Uterus (tissue), 4 donors: ENCODE data around the gene CCL11. TPM values are rescaled to one million over a fixed set of nuclear protein-coding genes. Genes with fewer than 3 reads are reported as not detected.

ENCODE experiments used
- DNase-seq, 2 donors: peaks; one replicate each; pipeline ENCODE4 v3.0.0-alpha.2; 2019 to 2020
- H3K27ac ChIP-seq, 2 donors: fragments of 200-600 bp; sonication (generic); 1 replicate in 1 of 2; 2 replicates in 1 of 2; pipeline ENCODE4 v1.5.1; 2016 to 2018
- H3K27me3 ChIP-seq, 2 donors: fragments of 200-600 bp; sonication (generic); one replicate each; pipeline ENCODE4 v1.5.1; 2018 to 2019; ENCODE audit warnings: control low read depth in 1 of 2
- H3K36me3 ChIP-seq, 2 donors: fragments of 200-600 bp; sonication (generic); one replicate each; pipeline ENCODE4 v1.5.1; 2019; ENCODE audit warnings: control low read depth in 1 of 2
- H3K4me1 ChIP-seq, 2 donors: fragments of 200-600 bp; sonication (generic); one replicate each; pipeline ENCODE4 v1.5.1; 2018 to 2019; ENCODE audit warnings: control low read depth in 1 of 2
- H3K4me3 ChIP-seq, 2 donors: fragments of 200-600 bp; sonication (generic); 1 replicate in 1 of 2; 2 replicates in 1 of 2; pipeline ENCODE4 v1.5.1; 2018 to 2019; ENCODE audit warnings: mild to moderate bottlenecking in 1 of 2
- H3K9me3 ChIP-seq, 2 donors: fragments of 200-600 bp; sonication (generic); one replicate each; pipeline ENCODE4 v1.5.1; 2019; ENCODE audit warnings: control low read depth in 1 of 2
- POLR2A ChIP-seq, 2 donors: fragments of 450-650 bp; IDR thresholded peaks; one replicate each; pipeline ENCODE4 v1.6.1; 2016; ENCODE audit warnings: antibody characterized with exemption in 2 of 2, mild to moderate bottlenecking in 1 of 2, moderate library complexity in 1 of 2
- intact Hi-C: fragments of 100-400 bp; cut with DNase I; formaldehyde crosslinking; loops from one replicate; pipeline ENCODE4 v1.15.1; 2023; ENCODE audit warnings: low total_unique reads
- total RNA-seq, 4 donors: library from RNA; depleted of rRNA in 3 of 4; stranded (reverse); fragments of >200 nt in 3 of 4; gene quantifications; one replicate each; pipeline versions ENCODE4 v1.1.0 to v1.2.4, GENCODE V29; 2014 to 2023
- TF ChIP-seq, protein P1 (sequence below), 4 experiments: fragments of 200-600 bp in 2 of 4; fragments of 450-650 bp in 2 of 4; sonication (generic) in 2 of 4; IDR thresholded peaks; one replicate each; pipeline ENCODE4 v1.5.1; 2016 to 2019; ENCODE audit warnings: antibody characterized with exemption in 4 of 4, mild to moderate bottlenecking in 2 of 4, moderate library complexity in 1 of 4
- donor health status: DM: yes; HTN: yes; CAD: no.

Gene CCL11
- total RNA-seq, 4 donors from 2014 or later, result 4.9 TPM; not detected in 3

DNA sequence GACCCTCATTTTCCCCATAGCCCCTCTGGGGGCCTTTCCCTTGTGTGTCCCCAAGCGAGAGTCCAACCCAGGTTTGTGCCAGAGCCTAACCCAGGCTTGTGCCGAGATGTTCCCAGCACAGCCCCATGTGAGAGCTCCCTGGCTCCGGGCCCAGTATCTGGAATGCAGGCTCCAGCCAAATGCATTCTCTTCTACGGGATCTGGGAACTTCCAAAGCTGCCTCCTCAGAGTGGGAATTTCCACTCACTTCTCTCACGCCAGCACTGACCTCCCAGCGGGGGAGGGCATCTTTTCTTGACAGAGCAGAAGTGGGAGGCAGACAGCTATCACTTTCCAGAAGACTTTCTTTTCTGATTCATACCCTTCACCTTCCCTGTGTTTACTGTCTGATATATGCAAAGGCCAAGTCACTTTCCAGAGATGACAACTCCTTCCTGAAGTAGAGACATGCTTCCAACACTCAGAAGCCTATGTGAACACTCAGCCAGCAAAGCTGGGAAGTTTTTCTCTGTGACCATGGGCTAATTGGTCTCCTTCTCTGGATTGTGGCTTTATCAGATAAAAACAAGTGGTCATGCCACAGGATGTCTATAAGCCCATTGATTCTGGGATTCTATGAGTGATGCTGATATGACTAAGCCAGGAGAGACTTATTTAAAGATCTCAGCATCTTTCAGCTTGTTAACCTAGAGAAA lies 33.0 kb upstream of the CCL11 start:
- Histone ChIP-seq H3K9me3 (no peaks in the 10 kb centered on the region), H3K36me3 (no peaks in the 10 kb centered on the region), H3K27ac (peak overlapping the region; percentile 80 to 88), H3K4me1 (peaks cover 18 to 50% of the 10 kb centered on the region in 2 donors), H3K4me3 (no peak overlapping the region), H3K27me3 (no peaks in the 10 kb centered on the region)
- intact Hi-C loops, result no loop called here
- peak; percentile 94 to 96 for DNase-seq
- TF ChIP-seq POLR2A (IDR thresholded peaks at IDR 0.05), result no peak
- TF ChIP-seq, protein P1, sequence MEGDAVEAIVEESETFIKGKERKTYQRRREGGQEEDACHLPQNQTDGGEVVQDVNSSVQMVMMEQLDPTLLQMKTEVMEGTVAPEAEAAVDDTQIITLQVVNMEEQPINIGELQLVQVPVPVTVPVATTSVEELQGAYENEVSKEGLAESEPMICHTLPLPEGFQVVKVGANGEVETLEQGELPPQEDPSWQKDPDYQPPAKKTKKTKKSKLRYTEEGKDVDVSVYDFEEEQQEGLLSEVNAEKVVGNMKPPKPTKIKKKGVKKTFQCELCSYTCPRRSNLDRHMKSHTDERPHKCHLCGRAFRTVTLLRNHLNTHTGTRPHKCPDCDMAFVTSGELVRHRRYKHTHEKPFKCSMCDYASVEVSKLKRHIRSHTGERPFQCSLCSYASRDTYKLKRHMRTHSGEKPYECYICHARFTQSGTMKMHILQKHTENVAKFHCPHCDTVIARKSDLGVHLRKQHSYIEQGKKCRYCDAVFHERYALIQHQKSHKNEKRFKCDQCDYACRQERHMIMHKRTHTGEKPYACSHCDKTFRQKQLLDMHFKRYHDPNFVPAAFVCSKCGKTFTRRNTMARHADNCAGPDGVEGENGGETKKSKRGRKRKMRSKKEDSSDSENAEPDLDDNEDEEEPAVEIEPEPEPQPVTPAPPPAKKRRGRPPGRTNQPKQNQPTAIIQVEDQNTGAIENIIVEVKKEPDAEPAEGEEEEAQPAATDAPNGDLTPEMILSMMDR (IDR thresholded peaks at IDR 0.05), result no peak

- Histone ChIP-seq H3K4me3 (no peak overlapping the region), H3K27me3 (no peaks in the 10 kb centered on the region), H3K27ac (peak overlapping the region; percentile 80 to 88), H3K36me3 (no peaks in the 10 kb centered on the region), H3K4me1 (peaks cover 18 to 50% of the 10 kb centered on the region in 2 donors), H3K9me3 (no peaks in the 10 kb centered on the region)
- intact Hi-C loops, result no loop called here
- TF ChIP-seq POLR2A (IDR thresholded peaks at IDR 0.05), result no peak
- TF ChIP-seq, protein P1 (IDR thresholded peaks at IDR 0.05), result no peak
- no peak for DNase-seq
These were observed 32.4 kb upstream of the CCL11 start for GRCh38 chr17:34253139-34253525.

DNA sequence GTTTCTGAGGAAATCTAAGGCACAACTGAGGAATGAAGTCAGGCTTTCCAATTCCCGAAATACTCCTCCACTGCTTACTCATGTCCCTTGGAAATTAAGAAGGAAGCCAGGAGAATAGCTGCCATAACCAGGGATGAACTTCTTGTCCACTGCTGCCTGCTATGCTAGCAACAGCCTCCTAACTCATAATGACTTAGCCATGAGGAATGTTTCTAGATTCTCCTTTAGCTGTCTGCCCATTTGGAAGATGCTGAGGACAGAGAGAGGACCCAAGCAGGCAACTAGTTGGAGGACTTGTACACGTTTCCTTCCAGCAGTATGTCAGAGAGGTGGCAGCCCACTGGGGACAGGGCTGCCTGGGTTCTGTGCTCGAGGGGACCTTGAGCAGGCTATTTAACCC lies 31.4 kb upstream of the CCL11 start:
- intact Hi-C loops, result no loop called here
- H3K36me3 ChIP-seq, result no peaks in the 10 kb centered on the region
- DNase-seq, result peak in 1 of 2 donors; percentile 53
- H3K4me1 ChIP-seq, result peaks cover 18 to 45% of the 10 kb centered on the region in 2 donors
- peak overlapping the region; percentile 80 to 88 for H3K27ac ChIP-seq
- no peaks in the 10 kb centered on the region for H3K9me3 ChIP-seq
- no peak for TF ChIP-seq POLR2A (IDR thresholded peaks at IDR 0.05)
- TF ChIP-seq, protein P1 (IDR thresholded peaks at IDR 0.05), result no peak
- H3K27me3 ChIP-seq, result no peaks in the 10 kb centered on the region
- H3K4me3 ChIP-seq, result no peak overlapping the region

- H3K9me3 ChIP-seq, result no peaks in the 10 kb centered on the region
- TF ChIP-seq, protein P1 (IDR thresholded peaks at IDR 0.05), result no peak
- TF ChIP-seq POLR2A (IDR thresholded peaks at IDR 0.05), result peak in 1 of 2 donors; percentile 63
- intact Hi-C loops, result no loop called here
- peak within 1 kb of the TSS; percentile 80 to 88 for H3K27ac ChIP-seq
- peak within 1 kb of the TSS; percentile 18 to 28 for H3K4me3 ChIP-seq
- H3K36me3 ChIP-seq, result no peaks in the 10 kb centered on the region
- H3K4me1 ChIP-seq, result peaks cover 18 to 38% of the 10 kb centered on the region in 2 donors
- peak; percentile 77 to 81 for DNase-seq
- no peaks in the 10 kb centered on the region for H3K27me3 ChIP-seq
These were observed 30.7 kb upstream of the CCL11 start, which contains the start of gene CCL2 for GRCh38 chr17:34254651-34255380. Gene CCL2, plus strand, starts transcription at chr17:34255285. Its CDS starts 65 bp downstream, at chr17:34255350.

GRCh38 chr17:34255381-34255732 lies 30.2 kb upstream of the CCL11 start:
- no peak for DNase-seq
- TF ChIP-seq, protein P1 (IDR thresholded peaks at IDR 0.05), result no peak
- no peak for TF ChIP-seq POLR2A (IDR thresholded peaks at IDR 0.05)
- Histone ChIP-seq H3K9me3 (no peaks in the 10 kb centered on the region), H3K27me3 (no peaks in the 10 kb centered on the region), H3K4me1 (peaks cover 18 to 35% of the 10 kb centered on the region in 2 donors), H3K4me3 (peak overlapping the region; percentile 18 to 28), H3K36me3 (no peaks in the 10 kb centered on the region), H3K27ac (peak overlapping the region; percentile 80 to 88)
- intact Hi-C loops, result no loop called here
